Measurements from ENCODE around the gene PTPN4.

PTPN4 gene

GRCh38 chr2:119932809-119933208, 173.1 kb downstream of the PTPN4 start:
- Histone ChIP-seq H3K27ac (replicated peaks) (no peak overlapping the region), H3K4me3 (replicated peaks; ENCODE audit: insufficient read depth, low read length) (no peak overlapping the region), H3K27me3 (ENCODE audit: insufficient read depth, poor library complexity, severe bottlenecking) (no peaks in the 10 kb centered on the region)
- no peak for TF ChIP-seq CTCF (IDR thresholded peaks at IDR 0.05; ENCODE audit: insufficient read depth, low read length)
- TF ChIP-seq SPI1 (IDR thresholded peaks at IDR 0.05; ENCODE audit: borderline replicate concordance, low read depth): no peak
- DNase-seq (ENCODE audit: low read depth in 1 of 2, low spot score in 1 of 2): no peak

- no peak for TF ChIP-seq GABPA (IDR thresholded peaks at IDR 0.05; ENCODE audit: low read depth)
- no peak for TF ChIP-seq POLR2AphosphoS5 (IDR thresholded peaks at IDR 0.05; ENCODE audit: low read depth)
- TF ChIP-seq SPI1 (IDR thresholded peaks at IDR 0.05; ENCODE audit: borderline replicate concordance, low read depth): no peak
- TF ChIP-seq REST (IDR thresholded peaks at IDR 0.05; ENCODE audit: insufficient replicate concordance, low read depth): no peak
- no peak for TF ChIP-seq CTCF (IDR thresholded peaks at IDR 0.05; ENCODE audit: insufficient read depth, low read length)
- DNase-seq (ENCODE audit: low read depth in 1 of 2, low spot score in 1 of 2): no peak
- Histone ChIP-seq H3K4me3 (replicated peaks; ENCODE audit: insufficient read depth, low read length) (no peak overlapping the region), H3K27me3 (ENCODE audit: insufficient read depth, poor library complexity, severe bottlenecking) (no peaks in the 10 kb centered on the region), H3K27ac (replicated peaks) (no peak overlapping the region)
Measured at GRCh38 chr2:119934319-119934718, 174.6 kb downstream of the PTPN4 start.

GRCh38 chr2:119937680-119938079, 178.0 kb downstream of the PTPN4 start:
- TF ChIP-seq CTCF (IDR thresholded peaks at IDR 0.05; ENCODE audit: insufficient read depth, low read length) (no peak), GABPA (IDR thresholded peaks at IDR 0.05; ENCODE audit: low read depth) (no peak), POLR2AphosphoS5 (IDR thresholded peaks at IDR 0.05; ENCODE audit: low read depth) (no peak), REST (IDR thresholded peaks at IDR 0.05; ENCODE audit: insufficient replicate concordance, low read depth) (no peak), SPI1 (IDR thresholded peaks at IDR 0.05; ENCODE audit: borderline replicate concordance, low read depth) (no peak)
- H3K27me3 ChIP-seq (ENCODE audit: insufficient read depth, poor library complexity, severe bottlenecking): no peaks in the 10 kb centered on the region
- no peak for DNase-seq (ENCODE audit: low read depth in 1 of 2, low spot score in 1 of 2)
- H3K27ac ChIP-seq (replicated peaks): no peak overlapping the region
- no peak overlapping the region for H3K4me3 ChIP-seq (replicated peaks; ENCODE audit: insufficient read depth, low read length)

GRCh38 chr2:119939915-119940314, 180.2 kb downstream of the PTPN4 start:
- H3K27me3 ChIP-seq (ENCODE audit: insufficient read depth, poor library complexity, severe bottlenecking): no peaks in the 10 kb centered on the region
- H3K27ac ChIP-seq (replicated peaks): no peak overlapping the region
- DNase-seq (ENCODE audit: low read depth in 1 of 2, low spot score in 1 of 2): no peak
- H3K4me3 ChIP-seq (replicated peaks; ENCODE audit: insufficient read depth, low read length): no peak overlapping the region
- TF ChIP-seq POLR2AphosphoS5 (IDR thresholded peaks at IDR 0.05; ENCODE audit: low read depth): no peak
- TF ChIP-seq CTCF (IDR thresholded peaks at IDR 0.05; ENCODE audit: insufficient read depth, low read length): no peak
- no peak for TF ChIP-seq REST (IDR thresholded peaks at IDR 0.05; ENCODE audit: insufficient replicate concordance, low read depth)
- no peak for TF ChIP-seq SPI1 (IDR thresholded peaks at IDR 0.05; ENCODE audit: borderline replicate concordance, low read depth)
- no peak for TF ChIP-seq GABPA (IDR thresholded peaks at IDR 0.05; ENCODE audit: low read depth)
